Stimulated activated naive CD4-positive, alpha-beta T cell treated with Interleukin-2 at 50 U/mL for 16 hours (primary cell): Measurements from ENCODE around the gene BBLN.

Source experiments
- DNase-seq: peaks from one replicate; lab custom pipeline; 2025; lab: John Stamatoyannopoulos, UW

Gene BBLN

DNA sequence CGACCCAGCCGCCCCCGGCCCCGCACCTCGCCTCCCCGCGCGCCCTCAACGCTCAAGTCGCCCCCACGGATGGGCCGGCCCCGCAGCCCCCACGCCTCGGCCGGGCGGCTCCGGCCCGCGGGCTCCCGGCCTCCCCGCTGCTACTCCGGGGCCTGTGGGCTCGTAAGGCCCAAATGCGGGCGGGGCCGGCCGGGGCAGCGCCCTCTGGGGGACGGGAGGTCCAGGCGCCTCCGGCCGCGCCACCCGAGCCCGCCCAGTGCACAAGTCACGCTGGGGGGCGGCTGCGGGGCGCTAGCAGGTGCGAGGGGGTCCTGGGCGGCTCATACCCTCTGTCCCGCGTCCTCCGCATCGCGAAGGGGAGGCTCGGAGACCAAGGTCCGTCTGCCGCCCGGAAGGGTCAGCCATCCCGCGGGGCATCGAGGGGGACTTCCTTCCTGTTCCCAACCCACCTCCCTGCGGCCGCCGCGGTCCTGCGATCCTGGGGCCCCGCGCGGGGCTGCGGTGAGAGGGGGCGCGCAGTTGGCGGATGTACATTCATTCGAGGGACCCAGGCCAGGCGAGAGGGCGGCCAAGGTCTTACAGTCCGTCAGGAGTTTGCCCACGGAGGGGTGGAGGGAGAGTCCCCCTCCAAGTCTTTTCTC, 31.5 kb downstream of the BBLN start, which contains the start of gene CIZ1:
Gene CIZ1, minus strand, starts transcription at position 167 of the 641 bp plus-strand sequence. CDS start 715 bp downstream, outside the sequence.
- peak; percentile 67 for DNase-seq

DNA sequence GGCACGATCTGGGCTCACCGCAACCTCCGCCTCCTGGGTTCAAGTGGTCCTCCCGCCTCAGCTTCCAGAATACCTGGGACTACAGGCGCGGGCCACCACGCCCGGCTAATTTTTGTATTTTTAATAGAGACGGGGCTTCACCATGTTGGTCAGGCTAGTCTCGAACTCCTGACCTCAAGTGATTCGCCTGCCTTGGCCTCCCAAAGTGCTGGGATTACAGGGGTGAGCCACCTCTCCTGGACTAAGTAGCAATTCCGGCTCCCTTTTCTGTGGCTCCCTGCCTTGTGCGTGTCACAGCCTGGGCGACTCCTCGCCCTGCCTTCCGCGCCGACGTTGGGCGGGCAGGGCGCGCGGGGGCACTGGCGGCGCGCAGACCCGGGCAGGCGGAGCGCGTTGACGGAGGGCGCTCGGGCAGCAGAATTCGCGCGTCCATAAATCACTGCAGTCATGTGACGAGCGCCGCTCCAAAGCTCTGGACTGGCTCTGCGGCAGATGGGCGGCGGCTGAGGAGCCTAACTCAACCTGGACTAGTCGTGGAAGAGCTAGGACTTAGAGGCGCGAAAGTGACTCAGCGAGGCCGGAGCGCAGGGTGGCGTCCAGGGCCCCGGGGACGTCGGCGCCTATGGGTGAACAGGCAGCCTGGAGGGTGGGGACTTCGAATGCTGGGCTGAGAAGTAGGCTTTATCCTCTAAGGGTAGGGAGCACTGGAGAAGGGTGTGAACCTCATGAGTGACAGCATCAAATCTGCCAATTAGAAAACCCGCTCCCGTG, 32.7 kb downstream of the BBLN start:
- no peak for DNase-seq

DNA sequence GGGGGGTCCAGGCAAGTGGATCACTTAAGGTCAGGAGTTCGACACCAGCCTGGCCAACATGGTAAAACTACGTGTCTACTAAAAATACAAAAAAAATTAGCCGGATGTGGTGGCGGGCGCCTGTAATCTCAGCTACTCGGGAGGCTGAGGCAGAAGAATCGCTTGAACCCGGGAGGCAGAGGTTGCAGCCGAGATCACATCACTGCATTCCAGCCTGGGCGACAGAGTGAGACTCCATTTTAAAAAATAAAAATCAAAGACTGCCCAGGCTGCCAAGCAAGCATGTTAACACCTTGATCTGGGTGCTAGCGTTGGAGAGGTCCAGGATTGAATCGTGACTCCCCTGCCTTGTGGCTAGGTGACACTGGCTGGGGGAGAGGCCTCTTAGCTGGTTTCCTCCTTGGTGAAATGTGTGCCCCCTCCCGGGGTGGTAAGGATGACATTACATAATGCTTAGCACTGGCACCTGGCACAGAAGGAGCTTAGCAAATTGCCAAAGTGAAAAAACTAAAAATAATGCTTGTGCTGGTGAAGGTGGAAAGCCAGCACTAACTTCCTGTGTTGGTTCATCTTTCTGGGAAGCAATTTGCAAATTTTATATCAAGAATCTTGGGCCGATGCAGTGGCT, 33.5 kb downstream of the BBLN start:
- DNase-seq = no peak

DNA sequence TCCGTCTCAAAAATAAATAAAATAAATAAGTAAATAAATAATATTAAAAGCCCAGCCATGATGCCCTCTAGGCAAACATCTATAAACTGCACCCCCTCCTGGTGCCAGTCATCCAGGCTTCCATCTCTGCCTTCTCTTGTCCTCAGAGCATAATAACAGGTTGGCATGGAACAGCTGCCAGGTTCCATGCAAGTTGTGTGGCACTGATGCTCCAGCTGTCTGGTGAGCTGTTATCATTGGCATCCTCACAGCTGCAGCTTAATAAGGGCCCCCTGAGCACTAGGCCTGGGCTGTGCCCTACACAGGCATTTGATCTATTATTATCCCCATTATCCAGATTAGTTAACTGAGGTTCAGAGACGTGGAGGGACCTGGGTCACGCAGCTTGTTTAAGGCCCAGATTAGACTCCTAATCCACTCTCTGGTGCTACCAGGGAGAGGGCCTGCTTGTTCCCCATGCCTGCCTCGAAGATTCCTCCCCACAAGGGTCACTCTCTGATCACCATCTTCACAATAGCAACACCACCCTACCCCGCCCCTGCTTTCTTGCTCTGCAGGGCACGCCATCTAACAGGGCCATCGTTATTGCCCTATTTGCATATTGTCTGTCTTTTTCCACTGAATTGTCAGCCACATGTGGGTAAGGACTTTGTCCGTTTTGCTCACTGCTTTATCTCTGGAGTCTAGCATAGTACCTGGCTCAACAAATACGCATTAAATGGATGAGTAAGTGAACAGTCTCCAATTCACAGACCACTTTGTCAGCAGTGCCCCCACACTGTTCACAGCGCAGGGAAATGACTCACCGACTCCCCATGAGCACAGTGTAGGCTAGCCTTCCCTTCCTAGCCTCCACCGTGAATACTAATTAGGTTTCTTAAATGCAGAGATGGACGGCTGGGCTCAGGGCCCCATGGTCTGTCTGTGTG, 41.6 kb downstream of the BBLN start:
- DNase-seq = no peak

DNA sequence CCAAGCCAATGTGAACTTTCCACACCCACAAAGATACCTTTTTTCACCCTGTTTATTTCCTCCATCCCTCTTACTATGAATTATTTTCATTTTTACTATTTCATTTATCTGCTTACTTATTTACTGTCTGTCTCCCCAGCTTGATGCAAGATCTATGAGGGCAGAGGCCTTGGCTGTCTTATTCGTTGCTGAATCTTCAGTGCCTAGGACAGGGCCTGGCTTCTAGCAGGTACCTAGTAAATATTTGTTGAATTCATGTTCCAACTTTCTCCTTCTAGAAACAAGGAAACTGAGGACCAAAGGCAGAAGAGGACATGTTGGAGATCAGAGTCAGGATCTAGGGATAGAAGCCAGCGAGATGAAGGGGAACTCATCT, 42.6 kb downstream of the BBLN start:
- DNase-seq = no peak

DNA sequence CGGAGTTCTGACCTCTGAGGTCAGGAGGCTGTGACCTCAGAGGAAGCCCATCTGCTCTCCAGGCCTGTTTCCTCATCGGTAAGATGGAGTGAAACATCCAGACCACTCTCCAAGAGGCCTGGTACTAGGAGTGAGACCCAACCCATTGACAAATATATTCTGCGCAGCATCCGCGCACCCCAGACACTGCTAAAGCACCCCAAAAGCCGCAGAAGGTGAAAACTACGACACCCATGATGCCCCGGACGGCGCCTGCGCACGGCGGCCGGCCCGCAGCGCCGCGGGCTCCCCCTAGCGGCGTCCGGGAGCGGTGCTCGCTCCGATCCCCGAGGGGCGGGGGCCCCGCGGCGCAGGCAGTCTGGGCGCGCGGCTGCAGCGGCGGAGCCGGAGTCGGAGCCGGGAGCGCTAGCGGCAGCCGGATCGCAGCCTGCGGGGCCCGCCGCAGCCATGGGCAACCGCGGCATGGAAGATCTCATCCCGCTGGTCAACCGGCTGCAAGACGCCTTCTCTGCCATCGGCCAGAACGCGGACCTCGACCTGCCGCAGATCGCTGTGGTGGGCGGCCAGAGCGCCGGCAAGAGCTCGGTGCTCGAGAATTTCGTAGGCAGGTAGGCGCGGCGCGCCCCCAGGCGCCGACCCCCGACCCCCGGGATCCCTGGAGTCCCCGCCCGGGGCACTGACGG, 43.1 kb downstream of the BBLN start, which contains the start of gene DNM1:
Gene DNM1, plus strand, starts transcription at position 356 of the 683 bp plus-strand sequence. Its CDS starts 92 bp downstream, at position 448.
- DNase-seq = peak; percentile 40

DNA sequence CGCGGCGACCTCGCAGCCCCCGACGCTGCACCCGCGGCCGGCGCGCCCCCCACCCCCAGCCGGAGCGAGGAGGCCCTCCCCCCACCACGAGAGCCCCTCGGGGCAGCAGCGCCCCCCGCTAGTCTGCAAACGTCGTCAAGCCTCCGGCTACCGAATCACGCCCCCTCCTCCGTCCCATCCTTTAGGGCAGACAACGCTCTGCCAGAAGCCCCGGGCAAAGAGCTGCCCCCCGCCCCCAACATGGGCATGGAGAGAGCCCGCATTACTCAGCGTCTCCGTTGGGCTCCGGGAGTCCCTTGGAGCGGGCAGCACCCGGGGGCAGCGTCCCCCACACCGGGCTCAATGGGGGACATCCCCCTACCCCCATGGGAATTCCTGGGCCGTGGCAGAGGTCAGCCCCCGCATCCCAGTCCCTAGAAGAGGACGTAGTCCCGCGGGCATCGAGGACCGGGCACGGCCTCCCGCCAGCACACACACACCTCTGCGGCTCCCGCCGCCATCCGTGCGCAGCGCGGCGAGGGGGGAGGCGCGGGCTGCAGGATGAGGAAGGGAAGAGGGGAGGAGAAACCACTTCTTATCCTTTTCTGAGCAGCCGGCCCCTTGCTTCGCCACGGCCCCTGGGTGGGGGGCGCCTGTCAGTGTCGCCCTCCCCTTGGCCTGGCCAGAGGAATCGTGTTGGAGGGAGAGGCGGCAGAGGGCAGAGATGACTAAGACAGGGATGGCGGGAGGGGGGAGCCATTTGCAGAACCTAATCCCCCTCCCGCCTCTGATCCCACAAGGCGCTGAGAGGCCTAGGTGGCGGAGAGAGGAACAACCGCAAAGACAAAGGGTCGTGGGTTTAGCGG, 43.9 kb downstream of the BBLN start:
- DNase-seq = no peak

DNA sequence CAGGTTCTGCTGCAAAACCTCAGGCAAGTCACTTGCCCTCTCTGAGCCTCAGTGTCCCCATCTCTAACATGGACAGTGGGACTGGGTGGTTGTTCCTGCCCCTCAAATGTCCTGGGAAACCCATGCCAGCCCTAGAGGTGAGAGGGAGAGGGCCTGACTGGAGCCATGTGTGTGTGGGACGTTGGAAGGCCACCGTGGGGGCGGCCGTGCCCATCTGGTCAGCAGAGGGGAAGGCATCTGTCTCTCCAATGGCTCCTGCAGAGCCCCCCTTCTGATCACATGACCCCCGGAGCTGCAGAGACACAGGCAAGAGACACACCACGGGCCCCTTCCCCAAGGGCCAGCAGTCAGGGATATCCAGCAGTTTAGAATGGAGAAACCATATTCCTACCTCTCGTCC, 44.8 kb downstream of the BBLN start:
- no peak for DNase-seq

DNA sequence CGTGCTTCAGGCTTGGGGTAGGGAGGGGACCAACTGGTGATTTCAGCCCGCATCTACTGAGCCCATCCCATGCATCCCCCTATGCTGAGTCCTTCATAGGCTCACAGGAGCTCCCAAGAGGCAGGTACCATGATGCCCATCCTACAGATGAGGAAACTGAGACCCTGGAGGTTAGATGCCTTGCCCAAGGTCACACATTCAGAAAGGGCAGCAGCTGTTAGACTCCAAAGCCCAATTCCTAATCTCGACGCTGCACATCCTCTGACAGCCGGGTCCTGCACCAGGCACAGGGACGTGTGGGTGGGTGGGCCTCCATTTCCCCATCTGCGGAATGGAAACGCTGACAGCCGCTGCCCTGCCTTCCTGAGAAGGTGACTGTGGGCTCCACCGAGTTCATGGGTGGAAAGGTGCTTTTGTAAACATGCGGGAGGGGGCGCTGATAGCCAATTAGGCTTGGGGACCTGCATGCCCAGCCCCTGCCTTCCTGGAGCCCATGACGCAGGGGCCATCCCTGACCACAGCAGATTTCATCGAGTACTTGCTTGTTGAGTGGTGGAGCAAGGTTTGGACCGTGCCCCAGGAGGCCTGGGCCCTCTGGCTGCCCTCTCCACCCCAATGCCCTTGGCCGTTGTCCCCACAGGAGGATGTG, 45.4 kb downstream of the BBLN start:
- DNase-seq = no peak

DNA sequence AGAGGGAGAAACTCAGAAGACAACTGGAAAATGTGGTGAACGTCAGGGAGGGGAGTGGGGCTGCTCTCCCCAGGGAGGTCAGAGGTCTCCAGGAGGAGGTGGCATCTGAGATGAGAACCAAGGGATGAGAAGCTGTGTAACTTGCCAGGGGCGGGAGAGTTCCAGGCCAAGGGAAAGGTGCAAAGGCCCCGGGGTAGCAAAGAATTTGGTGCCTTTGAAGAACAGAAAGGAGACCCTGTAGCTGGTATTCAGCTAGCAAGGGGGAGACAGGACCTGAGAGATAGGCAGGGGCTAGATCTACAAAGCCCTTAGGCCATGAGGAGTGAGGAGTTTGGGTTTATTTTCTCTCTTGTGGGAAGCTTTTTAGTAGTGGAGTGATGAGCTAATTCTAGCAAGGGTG, 46.4 kb downstream of the BBLN start:
- no peak for DNase-seq

DNA sequence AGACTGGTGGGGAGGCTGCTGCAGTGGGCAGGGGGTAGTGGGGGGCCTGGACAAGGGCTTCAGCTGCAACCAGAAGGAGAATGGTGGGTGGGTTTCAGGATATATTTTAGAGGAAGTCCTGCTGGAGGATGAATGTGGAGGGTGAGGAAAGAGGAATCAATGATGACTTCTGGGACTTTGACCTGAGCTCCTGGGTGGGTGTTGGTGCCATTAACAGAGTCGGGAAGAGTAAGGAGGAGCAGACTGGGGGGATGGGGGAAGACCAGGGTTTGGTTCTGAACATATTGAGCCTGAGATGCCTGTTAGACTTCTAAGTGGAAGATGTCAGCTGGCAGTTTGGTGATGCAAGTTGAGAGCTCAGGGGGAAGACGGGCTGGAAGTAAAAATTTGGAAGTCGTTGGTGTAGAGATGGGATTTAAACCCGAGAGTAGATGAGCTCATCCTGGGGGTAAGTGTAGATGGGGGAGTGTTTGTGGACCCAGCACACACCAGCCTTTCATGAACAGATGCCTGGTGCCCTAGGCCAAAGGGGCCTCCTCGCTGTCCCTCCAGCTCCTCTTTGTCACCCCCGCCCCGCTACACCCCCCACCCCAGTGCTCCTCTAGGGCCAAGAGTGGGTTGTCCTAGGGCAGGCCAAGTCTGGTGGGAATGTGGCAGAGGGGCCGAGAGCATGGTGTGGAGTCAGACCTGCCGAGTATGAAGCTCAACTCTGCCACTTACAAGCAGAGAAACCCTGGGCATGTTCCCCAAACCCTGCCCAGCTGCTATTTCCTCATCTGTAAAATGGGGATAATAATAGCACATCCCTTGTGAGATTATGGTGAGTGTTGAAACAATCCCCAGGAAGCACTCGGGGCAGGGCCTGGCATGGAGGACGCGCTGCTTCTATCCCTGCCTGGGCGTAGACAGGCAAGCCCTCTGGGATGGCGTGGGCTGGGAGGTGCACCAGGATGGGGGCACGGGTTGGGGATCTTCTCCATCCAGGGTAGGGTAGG, 47.1 kb downstream of the BBLN start:
- no peak for DNase-seq

DNA sequence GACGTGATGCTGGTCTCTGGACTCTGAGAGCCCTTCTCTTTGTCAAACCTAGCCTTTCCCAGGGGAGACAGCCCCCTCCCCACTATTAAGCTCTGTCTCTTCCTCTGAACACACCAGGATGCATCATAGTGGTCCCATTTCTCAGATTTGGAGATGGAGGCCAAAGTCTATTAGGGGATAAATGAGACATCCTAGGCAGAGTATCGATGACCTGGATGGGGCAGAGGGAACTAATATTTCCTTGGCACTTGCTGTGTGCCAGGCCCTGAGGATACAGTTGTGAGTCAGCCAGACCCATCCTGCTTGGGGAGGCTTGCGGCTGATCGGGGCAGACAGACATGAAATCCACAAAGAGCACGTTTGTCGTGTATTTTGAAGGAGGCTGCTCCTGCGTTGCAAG, 48.3 kb downstream of the BBLN start:
- DNase-seq = no peak

DNA sequence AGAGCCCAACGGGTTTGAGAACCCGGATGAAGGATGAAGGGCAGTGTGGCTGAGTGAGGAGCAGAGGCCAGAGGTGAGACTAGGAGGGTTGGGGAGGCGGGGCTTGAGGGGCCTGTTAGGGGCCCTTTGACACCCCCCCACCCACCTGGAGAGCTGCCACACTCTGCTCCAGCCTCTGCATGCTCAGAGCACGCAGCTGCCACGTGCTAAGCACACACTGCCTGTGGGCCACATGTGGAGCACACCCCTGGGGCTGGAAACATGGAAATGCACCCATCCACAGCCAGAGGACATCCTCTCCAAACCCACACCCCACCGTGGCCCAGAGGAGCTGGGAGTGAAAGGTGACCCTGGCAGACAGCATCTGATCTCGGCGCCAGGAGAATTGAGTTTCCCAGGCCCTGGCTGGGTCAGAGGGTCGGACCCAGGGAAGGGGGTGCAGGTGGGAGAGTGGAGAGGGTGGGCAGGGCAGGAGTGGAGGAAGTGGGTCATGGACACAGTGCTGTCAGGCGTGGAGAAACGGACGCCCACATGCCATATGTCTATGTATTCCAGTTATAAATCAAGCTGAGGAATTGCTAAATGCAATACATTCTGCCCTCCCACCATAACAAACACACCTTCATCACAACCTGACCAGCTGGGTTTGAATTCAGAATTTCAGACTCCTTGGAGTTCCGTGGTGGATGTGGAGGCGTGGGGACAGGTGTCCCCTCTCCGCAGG, 49.0 kb downstream of the BBLN start:
- no peak for DNase-seq

DNA sequence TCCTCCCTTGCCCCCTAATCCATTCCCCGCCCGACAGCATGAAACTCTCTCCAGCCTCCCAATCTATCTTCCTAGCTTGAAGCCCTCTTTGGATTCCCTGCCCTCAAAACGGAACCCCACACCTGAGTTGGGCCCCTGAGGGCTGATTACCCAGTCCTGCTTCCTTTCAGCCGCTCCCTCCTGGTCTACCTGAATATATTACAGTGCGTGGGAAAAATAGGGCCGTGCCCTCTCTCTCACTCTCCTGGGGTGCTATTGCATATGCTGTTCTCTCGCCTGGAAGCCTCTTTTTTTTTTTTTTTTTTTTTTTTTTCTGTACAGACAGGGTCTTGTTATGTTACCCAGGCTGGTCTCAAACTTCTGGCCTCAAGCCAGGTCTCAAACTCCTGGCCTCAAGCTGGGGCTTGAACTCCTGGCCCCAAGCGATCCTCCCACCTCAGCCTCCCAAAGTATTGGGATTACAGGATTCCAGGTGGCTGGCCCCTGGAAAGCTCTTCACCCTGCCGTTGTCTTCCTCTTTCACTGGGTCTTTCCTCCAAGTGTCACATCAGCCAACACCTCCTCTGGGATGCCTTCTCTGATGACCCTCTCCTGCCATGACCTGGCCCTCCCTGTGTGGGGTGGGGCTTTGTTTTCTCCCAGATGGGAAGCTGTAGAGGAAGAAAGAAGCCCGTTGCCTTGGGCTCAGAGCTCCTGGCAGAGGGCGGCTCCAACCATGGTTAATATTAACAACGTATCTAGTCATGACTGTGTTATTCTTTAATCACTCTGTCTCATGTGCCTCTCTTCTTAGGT, 51.3 kb downstream of the BBLN start:
- no peak for DNase-seq

DNA sequence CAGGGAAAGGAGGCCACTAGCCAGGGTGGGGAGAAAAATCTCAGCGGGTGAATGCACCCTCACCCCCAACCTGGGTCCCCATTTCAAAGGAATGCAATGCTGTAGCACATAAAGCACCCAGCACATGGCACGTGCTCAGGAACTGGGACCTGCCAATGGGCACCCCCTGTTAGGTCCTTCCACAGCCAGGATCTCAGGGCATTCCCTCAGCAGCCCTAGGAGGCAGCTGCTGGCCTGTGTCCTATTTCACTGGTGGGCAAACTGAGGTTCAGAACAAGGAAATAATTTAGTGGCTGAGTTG, 51.9 kb downstream of the BBLN start:
- DNase-seq = no peak
